DND-41 (cell line): Measurements from ENCODE around the gene RSPH6A.

Experiments used
- ATAC-seq: fragments of 200-7000 bp; cut with Tn5 transposase; 3 replicates; pipeline ENCODE4 v1.9.1; 2021; ENCODE audit warnings: low read depth; ENCODE audit not compliant: insufficient read depth
- DNase-seq: peaks from one replicate; pipeline ENCODE4 v3.0.0-alpha.2; 2020
- H2AFZ ChIP-seq: 2 replicates; pipeline ENCODE4 v1.6.0; 2012; ENCODE audit warnings: low read depth, low read length
- H3K27ac ChIP-seq: 2 replicates; pipeline ENCODE4 v1.5.1; 2012; ENCODE audit warnings: low read length, inconsistent platforms
- H3K27me3 ChIP-seq: fragments of 200-600 bp; sonication (generic); 2 replicates; pipeline ENCODE4 v1.6.0; 2012; ENCODE audit warnings: low read length, mild to moderate bottlenecking, inconsistent platforms; ENCODE audit not compliant: insufficient read depth, poor library complexity
- H3K36me3 ChIP-seq: 2 replicates; pipeline ENCODE4 v1.5.1; 2012; ENCODE audit warnings: low read length, inconsistent platforms; ENCODE audit not compliant: insufficient read depth
- H3K4me1 ChIP-seq: 2 replicates; pipeline ENCODE4 v1.5.1; 2012; ENCODE audit warnings: mild to moderate bottlenecking, low read length; ENCODE audit not compliant: insufficient read depth
- H3K4me2 ChIP-seq: 2 replicates; pipeline ENCODE4 v1.6.0; 2012; ENCODE audit warnings: mild to moderate bottlenecking, moderate library complexity, low read length, inconsistent platforms; ENCODE audit not compliant: insufficient read depth
- H3K4me3 ChIP-seq, 2 experiments: fragments of 200-600 bp in 1 of 2; shearing (Covaris generic) in 1 of 2; 2 replicates each; pipeline ENCODE4 v1.5.1; 2012 to 2016; ENCODE audit warnings: inconsistent platforms in 2 of 2, low read length in 2 of 2, mild to moderate bottlenecking in 2 of 2, low read depth in 1 of 2, moderate library complexity in 1 of 2
- H3K79me2 ChIP-seq: 2 replicates; pipeline ENCODE4 v1.6.0; 2012; ENCODE audit warnings: low read length, inconsistent platforms; ENCODE audit not compliant: insufficient read depth
- H3K9ac ChIP-seq: 2 replicates; pipeline ENCODE4 v1.6.0; 2012; ENCODE audit warnings: low read depth, mild to moderate bottlenecking, inconsistent platforms, low read length, moderate library complexity
- H3K9me3 ChIP-seq: 2 replicates; pipeline ENCODE4 v1.5.1; 2012; ENCODE audit warnings: low read length, moderate library complexity, mild to moderate bottlenecking, inconsistent platforms; ENCODE audit not compliant: insufficient read depth, severe bottlenecking
- H4K20me1 ChIP-seq: 2 replicates; pipeline ENCODE4 v1.6.0; 2012; ENCODE audit warnings: low read length; ENCODE audit not compliant: insufficient read depth
- EZH2 ChIP-seq: IDR thresholded peaks from 3 replicates; pipeline ENCODE4 v1.6.1; 2012; ENCODE audit warnings: borderline replicate concordance, low read depth, mild to moderate bottlenecking, moderate library complexity, low read length, inconsistent platforms; ENCODE audit not compliant: severe bottlenecking
- TF ChIP-seq, protein P1 (sequence below): IDR thresholded peaks from 2 replicates; pipeline ENCODE4 v1.5.1; 2012; ENCODE audit warnings: borderline replicate concordance, low read length, moderate library complexity, mild to moderate bottlenecking; ENCODE audit not compliant: poor library complexity, severe bottlenecking; ENCODE audit errors: extremely low read depth

Gene RSPH6A

DNA sequence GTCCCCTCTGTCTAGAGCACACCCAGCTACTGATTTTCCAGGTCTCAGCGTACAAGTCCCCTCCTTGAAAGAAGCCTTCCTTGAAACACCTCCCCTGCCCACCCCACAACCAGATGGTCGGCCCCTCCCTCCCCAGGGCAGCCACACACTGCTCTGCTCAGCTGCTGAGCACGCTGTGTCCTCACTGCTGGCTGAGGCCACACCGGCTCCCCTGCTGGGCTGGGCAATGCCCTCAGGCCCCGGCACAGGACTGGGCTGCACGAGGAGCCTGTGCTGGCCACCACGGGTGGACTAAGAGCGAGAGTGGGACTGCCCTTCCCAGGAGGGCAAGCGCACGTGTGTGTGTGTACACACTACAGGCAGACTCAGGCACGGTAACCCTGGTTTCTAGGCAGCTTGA lies 11.8 kb upstream of the RSPH6A start:
- ATAC-seq, result no peak
- DNase-seq, result no peak
- Histone ChIP-seq H4K20me1 (peaks cover 2% of the 10 kb centered on the region; the same call in 1 of the 2 replicates), H3K9ac (no peak overlapping the region), H3K4me1 (no peaks in the 10 kb centered on the region), H3K4me2 (no peak overlapping the region), H3K4me3 (no peak overlapping the region), H3K9me3 (no peaks in the 10 kb centered on the region), H3K27ac (no peak overlapping the region), H3K27me3 (no peaks in the 10 kb centered on the region), H3K36me3 (peaks cover 95% of the 10 kb centered on the region), H3K79me2 (no peaks in the 10 kb centered on the region), H2AFZ (no peak overlapping the region)
- TF ChIP-seq, protein P1, sequence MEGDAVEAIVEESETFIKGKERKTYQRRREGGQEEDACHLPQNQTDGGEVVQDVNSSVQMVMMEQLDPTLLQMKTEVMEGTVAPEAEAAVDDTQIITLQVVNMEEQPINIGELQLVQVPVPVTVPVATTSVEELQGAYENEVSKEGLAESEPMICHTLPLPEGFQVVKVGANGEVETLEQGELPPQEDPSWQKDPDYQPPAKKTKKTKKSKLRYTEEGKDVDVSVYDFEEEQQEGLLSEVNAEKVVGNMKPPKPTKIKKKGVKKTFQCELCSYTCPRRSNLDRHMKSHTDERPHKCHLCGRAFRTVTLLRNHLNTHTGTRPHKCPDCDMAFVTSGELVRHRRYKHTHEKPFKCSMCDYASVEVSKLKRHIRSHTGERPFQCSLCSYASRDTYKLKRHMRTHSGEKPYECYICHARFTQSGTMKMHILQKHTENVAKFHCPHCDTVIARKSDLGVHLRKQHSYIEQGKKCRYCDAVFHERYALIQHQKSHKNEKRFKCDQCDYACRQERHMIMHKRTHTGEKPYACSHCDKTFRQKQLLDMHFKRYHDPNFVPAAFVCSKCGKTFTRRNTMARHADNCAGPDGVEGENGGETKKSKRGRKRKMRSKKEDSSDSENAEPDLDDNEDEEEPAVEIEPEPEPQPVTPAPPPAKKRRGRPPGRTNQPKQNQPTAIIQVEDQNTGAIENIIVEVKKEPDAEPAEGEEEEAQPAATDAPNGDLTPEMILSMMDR, result no peak
- no peak for TF ChIP-seq EZH2

- H3K9ac ChIP-seq, result no peak overlapping the region
- H3K36me3 ChIP-seq, result peaks cover 94% of the 10 kb centered on the region
- peaks cover 2% of the 10 kb centered on the region; the same call in 1 of the 2 replicates for H4K20me1 ChIP-seq
- no peaks in the 10 kb centered on the region for H3K9me3 ChIP-seq
- no peak for ATAC-seq
- H2AFZ ChIP-seq, result no peak overlapping the region
- no peak for DNase-seq
- no peaks in the 10 kb centered on the region for H3K4me1 ChIP-seq
- H3K4me3 ChIP-seq, result no peak overlapping the region
- no peak overlapping the region for H3K27ac ChIP-seq
- TF ChIP-seq EZH2, result no peak
- TF ChIP-seq, protein P1, result no peak
- no peak overlapping the region for H3K4me2 ChIP-seq
- H3K27me3 ChIP-seq, result no peaks in the 10 kb centered on the region
- H3K79me2 ChIP-seq, result no peaks in the 10 kb centered on the region
Observed at GRCh38 chr19:45825917-45826893, 11.1 kb upstream of the RSPH6A start.

DNA sequence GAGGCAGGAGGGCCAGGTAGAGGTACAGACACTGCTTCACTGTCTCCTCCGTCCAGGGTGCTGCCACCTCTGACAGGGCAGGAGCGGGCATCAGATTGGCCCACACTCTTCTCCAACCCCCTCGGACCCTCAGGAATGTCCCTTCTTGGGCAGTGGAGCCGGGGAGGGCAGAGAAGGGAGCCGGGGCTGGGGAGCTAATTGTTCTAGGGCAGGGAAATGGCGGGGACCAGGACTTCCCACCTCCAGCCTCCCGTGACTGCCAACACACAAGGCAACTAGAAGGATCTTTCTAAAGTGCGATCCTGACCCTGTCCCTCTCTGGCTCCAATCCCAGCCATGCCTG lies 10.1 kb upstream of the RSPH6A start:
- TF ChIP-seq, protein P1, result no peak
- Histone ChIP-seq H2AFZ (no peak overlapping the region), H3K4me3 (no peak overlapping the region), H3K79me2 (no peaks in the 10 kb centered on the region), H3K27me3 (no peaks in the 10 kb centered on the region), H4K20me1 (peaks cover 2% of the 10 kb centered on the region; the same call in 1 of the 2 replicates), H3K36me3 (peaks cover 95% of the 10 kb centered on the region), H3K9ac (no peak overlapping the region), H3K4me1 (no peaks in the 10 kb centered on the region), H3K27ac (no peak overlapping the region), H3K9me3 (no peaks in the 10 kb centered on the region), H3K4me2 (no peak overlapping the region)
- DNase-seq (no peak), ATAC-seq (no peak)
